PC-9 (cell line): ENCODE data around the gene PPP2R2C. TPM values are rescaled to one million over a fixed set of nuclear protein-coding genes. Genes with fewer than 3 reads are reported as not detected.

ENCODE experiments used
- BruUV-seq: library from RNA; stranded (reverse); fragments of 400-500 nt; replicated peaks from 2 replicates; lab custom pipeline; 2021; lab: Mats Ljungman, UMichigan
- CTCF ChIA-PET: fragments of 300-600 bp; sonication (Branson Sonifier 250); formaldehyde crosslinking; loops from one replicate; lab custom pipeline; 2022; ENCODE audit warnings: antibody characterized with exemption; lab: Charles Lee
- POLR2A ChIA-PET: fragments of 300-600 bp; sonication (Branson Sonifier 250); formaldehyde crosslinking; loops from one replicate; lab custom pipeline; 2022; ENCODE audit warnings: antibody characterized with exemption; ENCODE audit not compliant: unreplicated experiment; lab: Charles Lee
- DNase-seq, 2 experiments: peaks; one replicate each; pipeline versions ENCODE4 v3.0.0 to v3.0.0-alpha.2; 2015 to 2022; ENCODE audit warnings: mixed read lengths in 1 of 2
- H2AFZ ChIP-seq: fragments of 200-600 bp; sonication (generic); 2 replicates; pipeline ENCODE4 v1.8.1; 2017; ENCODE audit warnings: antibody characterized with exemption
- H3F3A ChIP-seq: fragments of 200-600 bp; sonication (generic); 2 replicates; pipeline ENCODE4 v1.8.1; 2017; ENCODE audit warnings: antibody characterized with exemption, mild to moderate bottlenecking, low read depth; ENCODE audit not compliant: insufficient read depth
- H3K27ac ChIP-seq: fragments of 200-600 bp; sonication (generic); 2 replicates; pipeline ENCODE4 v1.6.1; 2016; ENCODE audit warnings: mixed run types
- H3K27me3 ChIP-seq: fragments of 200-600 bp; sonication (generic); 2 replicates; pipeline ENCODE4 v1.6.1; 2016; ENCODE audit warnings: low read depth, mixed run types; ENCODE audit not compliant: insufficient read depth
- H3K36me3 ChIP-seq: fragments of 200-600 bp; sonication (generic); 2 replicates; pipeline ENCODE4 v1.6.1; 2016; ENCODE audit warnings: low read depth, mixed run types
- H3K4me1 ChIP-seq: fragments of 200-600 bp; sonication (generic); replicated peaks from 2 replicates; pipeline ENCODE4 v1.6.1; 2016; ENCODE audit warnings: mixed run types; ENCODE audit not compliant: insufficient read depth
- H3K4me2 ChIP-seq: fragments of 200-600 bp; sonication (generic); 2 replicates; pipeline ENCODE4 v1.6.1; 2017; ENCODE audit warnings: mixed run types
- H3K4me3 ChIP-seq: fragments of 200-600 bp; sonication (generic); 2 replicates; pipeline ENCODE4 v1.6.1; 2016; ENCODE audit warnings: mixed run types
- H3K79me2 ChIP-seq: fragments of 200-600 bp; sonication (generic); 2 replicates; pipeline ENCODE4 v1.6.1; 2017; ENCODE audit warnings: low read depth, mixed run types
- H3K9me2 ChIP-seq: fragments of 200-600 bp; sonication (generic); 2 replicates; pipeline ENCODE4 v1.8.1; 2017; ENCODE audit warnings: mild to moderate bottlenecking; ENCODE audit not compliant: insufficient read depth
- H3K9me3 ChIP-seq: fragments of 200-600 bp; sonication (generic); 2 replicates; pipeline ENCODE4 v1.8.1; 2016; ENCODE audit warnings: low read depth; ENCODE audit not compliant: insufficient read depth
- H4K20me1 ChIP-seq: fragments of 200-600 bp; sonication (generic); 2 replicates; pipeline ENCODE4 v1.8.1; 2017; ENCODE audit not compliant: insufficient read depth
- EZH2 ChIP-seq: fragments of 200-600 bp; sonication (generic); IDR thresholded peaks from 2 replicates; pipeline ENCODE4 v1.8.0; 2017; ENCODE audit warnings: antibody characterized with exemption, low read depth
- intact Hi-C: fragments of 100-400 bp; cut with micrococcal nuclease; formaldehyde crosslinking; loops from one replicate; pipeline ENCODE4 v1.10.0; 2022; ENCODE audit not compliant: unreplicated experiment
- total RNA-seq: library from RNA; stranded (reverse); gene quantifications from 2 replicates; pipeline ENCODE4 v1.2.3, GENCODE V29; 2021
- TF ChIP-seq, protein P1 (sequence below): fragments of 200-600 bp; sonication (generic); conservative IDR thresholded peaks from 2 replicates; pipeline ENCODE4 v1.6.1; 2017; ENCODE audit warnings: mixed run types, antibody characterized with exemption, mild to moderate bottlenecking, moderate library complexity

Gene PPP2R2C
- total RNA-seq, 1 experiment from 2014 or later: 40.9 TPM

DNA sequence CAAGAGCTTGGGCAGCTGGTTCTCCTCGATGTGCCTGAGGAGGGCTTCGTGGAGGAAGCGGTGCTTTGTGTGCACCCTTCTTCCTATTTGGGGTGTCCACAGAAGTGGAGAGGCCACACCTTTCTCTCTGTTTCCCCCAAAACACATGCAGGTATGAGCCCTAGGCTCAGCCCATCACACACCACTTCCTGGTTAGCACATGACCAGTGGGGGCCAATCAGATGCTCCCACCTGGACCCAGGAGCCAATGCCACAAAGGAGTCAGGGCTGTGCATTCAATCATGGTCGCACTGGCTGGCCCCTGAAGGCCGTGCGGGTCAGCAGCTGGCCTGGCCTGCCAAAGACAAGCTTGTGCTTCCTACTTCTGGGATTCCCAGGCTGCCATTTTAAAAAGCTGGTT is 51.4 kb downstream of the PPP2R2C start:
- H2AFZ ChIP-seq: no peak overlapping the region

GRCh38 chr4:6420036-6420435 is 52.4 kb downstream of the PPP2R2C start:
- Histone ChIP-seq H2AFZ (no peak overlapping the region), H3K36me3 (no peaks in the 10 kb centered on the region), H3K4me1 (no peaks in the 10 kb centered on the region), H3K4me3 (no peak overlapping the region), H3F3A (no peaks in the 10 kb centered on the region), H4K20me1 (0 out of 2 replicates have a peak, but pooled peaks cover 4% of the 10 kb centered on the region), H3K27ac (no peak overlapping the region), H3K4me2 (no peak overlapping the region), H3K9me2 (no peaks in the 10 kb centered on the region), H3K9me3 (no peaks in the 10 kb centered on the region), H3K27me3 (no peaks in the 10 kb centered on the region), H3K79me2 (no peaks in the 10 kb centered on the region)
- intact Hi-C loops: no loop called here
- BruUV-seq: no TSS peak
- no peak for TF ChIP-seq EZH2
- TF ChIP-seq, protein P1, sequence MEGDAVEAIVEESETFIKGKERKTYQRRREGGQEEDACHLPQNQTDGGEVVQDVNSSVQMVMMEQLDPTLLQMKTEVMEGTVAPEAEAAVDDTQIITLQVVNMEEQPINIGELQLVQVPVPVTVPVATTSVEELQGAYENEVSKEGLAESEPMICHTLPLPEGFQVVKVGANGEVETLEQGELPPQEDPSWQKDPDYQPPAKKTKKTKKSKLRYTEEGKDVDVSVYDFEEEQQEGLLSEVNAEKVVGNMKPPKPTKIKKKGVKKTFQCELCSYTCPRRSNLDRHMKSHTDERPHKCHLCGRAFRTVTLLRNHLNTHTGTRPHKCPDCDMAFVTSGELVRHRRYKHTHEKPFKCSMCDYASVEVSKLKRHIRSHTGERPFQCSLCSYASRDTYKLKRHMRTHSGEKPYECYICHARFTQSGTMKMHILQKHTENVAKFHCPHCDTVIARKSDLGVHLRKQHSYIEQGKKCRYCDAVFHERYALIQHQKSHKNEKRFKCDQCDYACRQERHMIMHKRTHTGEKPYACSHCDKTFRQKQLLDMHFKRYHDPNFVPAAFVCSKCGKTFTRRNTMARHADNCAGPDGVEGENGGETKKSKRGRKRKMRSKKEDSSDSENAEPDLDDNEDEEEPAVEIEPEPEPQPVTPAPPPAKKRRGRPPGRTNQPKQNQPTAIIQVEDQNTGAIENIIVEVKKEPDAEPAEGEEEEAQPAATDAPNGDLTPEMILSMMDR: no peak
- ChIA-PET POLR2A (no interaction called here), CTCF (no interaction called here)
- DNase-seq: no peak

More for the DNA sequence above, 51.4 kb downstream of the PPP2R2C start:
- DNase-seq: no peak
- no peaks in the 10 kb centered on the region for H3K27me3 ChIP-seq
- no peaks in the 10 kb centered on the region for H3K36me3 ChIP-seq
- no peaks in the 10 kb centered on the region for H3K79me2 ChIP-seq
- H3K4me3 ChIP-seq: no peak overlapping the region
- ChIA-PET CTCF (no interaction called here), POLR2A (no interaction called here)
- no peak overlapping the region for H3K4me2 ChIP-seq
- H3K9me3 ChIP-seq: no peaks in the 10 kb centered on the region
- H3F3A ChIP-seq: no peaks in the 10 kb centered on the region
- TF ChIP-seq, protein P1: no peak
- TF ChIP-seq EZH2: no peak
- 0 out of 2 replicates have a peak, but pooled peaks cover 4% of the 10 kb centered on the region for H4K20me1 ChIP-seq
- intact Hi-C loops: no loop called here
- H3K4me1 ChIP-seq: no peaks in the 10 kb centered on the region
- no peak overlapping the region for H3K27ac ChIP-seq
- no TSS peak for BruUV-seq
- no peaks in the 10 kb centered on the region for H3K9me2 ChIP-seq

DNA sequence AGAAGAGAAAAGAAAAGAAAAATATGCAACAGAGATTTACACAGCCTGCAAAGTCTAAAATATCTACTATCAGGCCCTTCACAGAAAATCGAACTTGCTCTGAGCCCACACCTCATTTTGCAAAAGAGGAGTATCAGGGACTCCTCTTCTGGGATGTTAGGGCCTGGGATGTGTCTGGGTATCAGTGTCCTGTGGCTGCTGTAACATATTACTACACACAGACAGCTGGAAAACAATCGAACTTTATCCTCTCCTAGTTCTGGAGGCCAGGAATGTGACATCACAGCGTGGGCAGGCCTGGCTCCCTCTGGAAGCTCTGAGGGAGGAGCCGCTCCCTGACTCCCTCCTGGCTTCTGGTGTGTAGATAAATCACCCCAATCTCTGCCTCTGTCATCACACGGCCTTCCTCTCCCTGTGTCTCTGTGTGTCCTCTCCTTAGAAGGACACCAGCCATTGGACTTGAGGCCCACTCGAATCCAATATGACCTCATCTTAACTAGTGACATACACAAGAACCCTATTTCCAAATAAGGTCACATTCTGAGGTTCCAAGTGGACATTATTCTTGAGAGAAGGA is 52.9 kb downstream of the PPP2R2C start:
- no peaks in the 10 kb centered on the region for H3F3A ChIP-seq
- POLR2A ChIA-PET: no interaction called here
- no peak overlapping the region for H3K27ac ChIP-seq
- no peak overlapping the region for H3K4me2 ChIP-seq
- H3K4me3 ChIP-seq: no peak overlapping the region
- H2AFZ ChIP-seq: no peak overlapping the region
- no TSS peak for BruUV-seq
- TF ChIP-seq EZH2: no peak
- 0 out of 2 replicates have a peak, but pooled peaks cover 4% of the 10 kb centered on the region for H4K20me1 ChIP-seq
- no peaks in the 10 kb centered on the region for H3K9me2 ChIP-seq
- H3K79me2 ChIP-seq: no peaks in the 10 kb centered on the region
- no peaks in the 10 kb centered on the region for H3K4me1 ChIP-seq
- H3K9me3 ChIP-seq: no peaks in the 10 kb centered on the region
- H3K27me3 ChIP-seq: no peaks in the 10 kb centered on the region
- intact Hi-C loops: no loop called here
- H3K36me3 ChIP-seq: no peaks in the 10 kb centered on the region
- DNase-seq: no peak
- CTCF ChIA-PET: no interaction called here
